HepG2 (cell line): Measurements from ENCODE around the gene CAMK2D. TPM values are rescaled to one million over a fixed set of nuclear protein-coding genes. Genes with fewer than 3 reads are reported as not detected.

ENCODE experiments used
- ATAC-seq: fragments of 200-7000 bp; cut with Tn5 transposase; 3 replicates; pipeline ENCODE4 v1.9.1; 2020; ENCODE audit warnings: mild to moderate bottlenecking, moderate library complexity
- BruUV-seq: library from RNA; stranded (reverse); fragments of 400-500 nt; replicated peaks from 2 replicates; lab custom pipeline; 2021; lab: Mats Ljungman, UMichigan
- CTCF ChIA-PET: fragments of 300-600 bp; formaldehyde crosslinking; extraction: SDS; loops from one replicate; lab custom pipeline; 2021; ENCODE audit warnings: low total read pairs, inconsistent platforms, low intra/inter-chr PET ratio; lab: Yijun Ruan, JAX
- POLR2A ChIA-PET: fragments of 350-600 bp; sonication (Branson Sonifier 250); formaldehyde crosslinking; loops from one replicate; lab custom pipeline; 2020; ENCODE audit warnings: antibody characterized with exemption, inconsistent platforms; lab: Yijun Ruan, JAX
- DNase-seq: peaks from one replicate; pipeline ENCODE4 v3.0.0-alpha.2; 2015; ENCODE audit warnings: low spot score
- FAIRE-seq: peaks from 3 replicates; lab custom pipeline; 2011; peaks lifted over from hg19 to GRCh38; lab: Jason Lieb, UNC
- H2AFZ ChIP-seq: one replicate; pipeline ENCODE4 v1.6.1; 2011; ENCODE audit warnings: low read length, inconsistent platforms
- H3K27ac ChIP-seq: fragments of 300-600 bp; 3 replicates; pipeline ENCODE4 v1.8.0; 2011; ENCODE audit warnings: mixed run types, mild to moderate bottlenecking, mixed read lengths, low read length, inconsistent platforms; ENCODE audit not compliant: insufficient read depth; ENCODE audit errors: extremely low read length
- H3K27me3 ChIP-seq, 2 experiments: fragments of 200-600 bp in 1 of 2; 2 replicates in 1 of 2; 3 replicates in 1 of 2; pipeline versions ENCODE4 v1.6.0 to v1.8.0; 2011; ENCODE audit warnings: low read length in 2 of 2, mild to moderate bottlenecking in 2 of 2, moderate library complexity in 2 of 2, inconsistent platforms in 1 of 2; ENCODE audit not compliant: insufficient read depth in 2 of 2, control insufficient read depth in 1 of 2
- H3K36me3 ChIP-seq, 2 experiments: fragments of 200-600 bp in 1 of 2; replicated peaks in 1 of 2; 2 replicates in 1 of 2; 3 replicates in 1 of 2; pipeline versions ENCODE4 v1.5.1 to v1.8.0; 2011; ENCODE audit warnings: low read length in 2 of 2, inconsistent platforms in 1 of 2; ENCODE audit not compliant: insufficient read depth in 2 of 2, control insufficient read depth in 1 of 2
- H3K4me1 ChIP-seq: 2 replicates; pipeline ENCODE4 v1.5.1; 2012; ENCODE audit warnings: low read length, inconsistent platforms; ENCODE audit not compliant: insufficient read depth
- H3K4me2 ChIP-seq: 2 replicates; pipeline ENCODE4 v1.6.0; 2011; ENCODE audit warnings: low read depth, low read length, inconsistent platforms
- H3K4me3 ChIP-seq, 3 experiments: fragments of 200-600 bp in 1 of 3; sonication (generic), shearing (Covaris generic) in 1 of 3; replicated peaks in 1 of 3; 2 replicates each; pipeline ENCODE4 v1.5.1; 2011 to 2016; ENCODE audit warnings: low read length in 3 of 3, inconsistent platforms in 2 of 3, low read depth in 2 of 3, mild to moderate bottlenecking in 2 of 3, control low read depth in 1 of 3, mixed read lengths in 1 of 3; ENCODE audit not compliant: insufficient read depth in 1 of 3
- H3K79me2 ChIP-seq: one replicate; pipeline ENCODE4 v1.6.1; 2011; ENCODE audit warnings: low read length, inconsistent platforms; ENCODE audit not compliant: insufficient read depth
- H3K9ac ChIP-seq: 2 replicates; pipeline ENCODE4 v1.6.0; 2011; ENCODE audit warnings: mild to moderate bottlenecking, low read depth, low read length, inconsistent platforms; ENCODE audit not compliant: insufficient read depth
- H3K9me3 ChIP-seq: 2 replicates; pipeline ENCODE4 v1.5.1; 2012; ENCODE audit warnings: mild to moderate bottlenecking, low read length
- H4K20me1 ChIP-seq: 2 replicates; pipeline ENCODE4 v1.6.0; 2011; ENCODE audit warnings: inconsistent platforms, mild to moderate bottlenecking, low read length, moderate library complexity; ENCODE audit not compliant: insufficient read depth
- CREB1 ChIP-seq, 2 experiments: fragments of 450-650 bp in 1 of 2; IDR thresholded peaks; 2 replicates each; pipeline ENCODE4 v1.6.1; 2016 to 2017; ENCODE audit warnings: control low read depth in 1 of 2, mild to moderate bottlenecking in 1 of 2, missing compliant biosample characterization in 1 of 2, missing genetic modification characterization in 1 of 2
- NFKBIZ ChIP-seq: IDR thresholded peaks from 2 replicates; pipeline ENCODE4 v1.6.1; 2018; ENCODE audit warnings: missing genetic modification reagents, missing compliant biosample characterization
- PITX1 ChIP-seq: sonication (generic); formaldehyde crosslinking; IDR thresholded peaks from 2 replicates; pipeline ENCODE4 v1.5.1; 2020; ENCODE audit warnings: mild to moderate bottlenecking, missing genetic modification reagents
- POLR2AphosphoS2 ChIP-seq: IDR thresholded peaks from 2 replicates; pipeline ENCODE4 v1.6.1; 2011; ENCODE audit warnings: low read depth, low read length, improper control_type of control experiment
- PREB ChIP-seq: sonication (generic); formaldehyde crosslinking; IDR thresholded peaks from 2 replicates; pipeline ENCODE4 v1.4.0; 2020; ENCODE audit warnings: missing genetic modification reagents
- WGBS: methylation state at CpG from one replicate; pipeline ENCODE4 v1.1.6; 2017; ENCODE audit warnings: low lambda C conversion rate; 5-methylcytosine and 5-hydroxymethylcytosine counted together
- in situ Hi-C: cut with HindIII; loops from 2 replicates; pipeline ENCODE4 v1.10.0; 2017; ENCODE audit warnings: low pct_unique_long_range_greater_than_20kb; ENCODE audit not compliant: extremely low pct_ligation_motif_present
- intact Hi-C: fragments of 100-400 bp; cut with micrococcal nuclease; formaldehyde crosslinking; loops from one replicate; pipeline ENCODE4 v1.10.0; 2022; ENCODE audit not compliant: unreplicated experiment
- polyA plus RNA-seq, 8 experiments: library from polyadenylated mRNA; depleted of rRNA in 3 of 8; stranded (reverse) in 7 of 8; unstranded in 1 of 8; fragments of >200 nt; fragmentation: Illumina TruSeq in 4 of 8; extraction: Trizol in 4 of 8; gene quantifications; 2 replicates each; pipeline versions ENCODE4 v1.2.1 to v1.2.3, GENCODE V29; 2011 to 2016; ENCODE audit warnings: low read depth in 4 of 8, missing spikeins in 1 of 8, mixed read lengths in 1 of 8; ENCODE audit not compliant: insufficient read depth in 1 of 8
- total RNA-seq, 5 experiments: library from RNA; depleted of rRNA; stranded (reverse); fragments of >200 nt; fragmentation: Illumina TruSeq; extraction: Trizol; gene quantifications; 2 replicates each; pipeline ENCODE4 v1.2.3, GENCODE V29; 2016; ENCODE audit warnings: low read depth in 1 of 5

The CAMK2D gene
- total and polyA plus RNA-seq, 2 of the 13 experiments (the other 11 are each of a cell fraction or from before 2014, with no cell fraction given), result 18.0 to 65.4 TPM

GRCh38 chr4:113447061-113447460 lies 314.5 kb downstream of the CAMK2D start:
- FAIRE-seq, result no peak
- H3K4me2 ChIP-seq, result no peak overlapping the region
- in situ Hi-C loops, result no loop called here
- no peaks in the 10 kb centered on the region for H3K9me3 ChIP-seq
- no peak for DNase-seq
- H3K9ac ChIP-seq, result no peak overlapping the region
- H3K27ac ChIP-seq, result no peak overlapping the region
- 78% methylated on average over 3 of the region's 3 CpGs for WGBS
- H3K27me3 ChIP-seq, result no peaks in the 10 kb centered on the region
- no peak for TF ChIP-seq PITX1 (CRISPR knock-in tag)
- TF ChIP-seq, all 625 proteins: peak for 0
- POLR2A ChIA-PET, result no interaction called here
- ATAC-seq, result no peak
- intact Hi-C loops, result no loop called here
- no peaks in the 10 kb centered on the region for H3K36me3 ChIP-seq
- H3K4me3 ChIP-seq, result no peak overlapping the region
- no TSS peak for BruUV-seq
- CTCF ChIA-PET, result no interaction called here
- no peak overlapping the region for H2AFZ ChIP-seq
- no peaks in the 10 kb centered on the region for H3K79me2 ChIP-seq
- peaks cover 14% of the 10 kb centered on the region for H3K4me1 ChIP-seq
- no peaks in the 10 kb centered on the region for H4K20me1 ChIP-seq

- no peaks in the 10 kb centered on the region for H3K79me2 ChIP-seq
- 89% methylated on average over 4 of the region's 4 CpGs for WGBS
- TF ChIP-seq PREB, result no peak
- TF ChIP-seq POLR2AphosphoS2, result no peak
- 0 out of 2 replicates have a peak, but pooled peaks have one; percentile 16 for TF ChIP-seq CREB1 (IDR thresholded peaks at IDR 0.05)
- no peak for TF ChIP-seq CREB1 (CRISPR knock-in tag; IDR thresholded peaks at IDR 0.05)
- TF ChIP-seq NFKBIZ (CRISPR knock-in tag), result no peak
- H2AFZ ChIP-seq, result no peak overlapping the region
- peak; percentile 24 for DNase-seq
- no peaks in the 10 kb centered on the region for H3K36me3 ChIP-seq
- H3K9ac ChIP-seq, result no peak overlapping the region
- H3K27ac ChIP-seq, result no peak overlapping the region
- peaks cover 14% of the 10 kb centered on the region for H3K4me1 ChIP-seq
- H3K9me3 ChIP-seq, result no peaks in the 10 kb centered on the region
- H3K4me3 ChIP-seq, result no peak overlapping the region
- in situ Hi-C loops (no loop called here), intact Hi-C loops (no loop called here)
- no peak overlapping the region for H3K4me2 ChIP-seq
- no peaks in the 10 kb centered on the region for H3K27me3 ChIP-seq
- FAIRE-seq, result no peak
- CTCF ChIA-PET, result no interaction called here
- BruUV-seq, result no TSS peak
- no peak for ATAC-seq
- POLR2A ChIA-PET, result no interaction called here
- H4K20me1 ChIP-seq, result no peaks in the 10 kb centered on the region
Observed at GRCh38 chr4:113446019-113446418, 315.5 kb downstream of the CAMK2D start.
